HepG2 (cell line): Measurements from ENCODE around the gene SOX9. TPM values are rescaled to one million over a fixed set of nuclear protein-coding genes. Genes with fewer than 3 reads are reported as not detected.
A peak's percentile ranks its signal among the peaks of the same experiment; 100 is the strongest.

Source experiments
- ATF7 ChIP-seq, 2 experiments: fragments of 450-650 bp in 1 of 2; sonication (generic) in 1 of 2; formaldehyde crosslinking in 1 of 2; IDR thresholded peaks; 2 replicates each; pipeline versions ENCODE4 v1.4.0 to v1.6.1; 2016 to 2020; ENCODE audit warnings: antibody characterized with exemption in 1 of 2, mild to moderate bottlenecking in 1 of 2, missing genetic modification reagents in 1 of 2
- GMEB2 ChIP-seq: IDR thresholded peaks from 2 replicates; pipeline ENCODE4 v1.6.1; 2016; ENCODE audit warnings: missing biosample characterization, missing genetic modification reagents, low read depth
- ISX ChIP-seq: sonication (generic); formaldehyde crosslinking; conservative IDR thresholded peaks from 2 replicates; pipeline ENCODE4 v1.5.0; 2020; ENCODE audit warnings: missing genetic modification reagents
- KDM4B ChIP-seq: sonication (generic); formaldehyde crosslinking; IDR thresholded peaks from 2 replicates; pipeline ENCODE4 v1.4.0; 2020; ENCODE audit warnings: missing genetic modification reagents
- MAFK ChIP-seq, 2 experiments: IDR thresholded peaks in 1 of 2; conservative IDR thresholded peaks in 1 of 2; 2 replicates each; pipeline ENCODE4 v1.6.1; 2011; ENCODE audit warnings: improper control_type of control experiment in 2 of 2, low read length in 2 of 2
- MIER2 ChIP-seq: IDR thresholded peaks from 2 replicates; pipeline ENCODE4 v1.6.1; 2016; ENCODE audit warnings: missing biosample characterization, missing genetic modification reagents
- MTF2 ChIP-seq: sonication (generic); formaldehyde crosslinking; IDR thresholded peaks from 2 replicates; pipeline ENCODE4 v1.5.0; 2020; ENCODE audit warnings: missing genetic modification reagents, borderline replicate concordance
- PCBP1 ChIP-seq: fragments of 200-400 bp; formaldehyde crosslinking; IDR thresholded peaks from 2 replicates; pipeline ENCODE4 v1.6.1; 2017; ENCODE audit warnings: mild to moderate bottlenecking, low read depth, low read length, borderline replicate concordance
- PCBP2 ChIP-seq: fragments of 200-400 bp; formaldehyde crosslinking; optimal IDR thresholded peaks from 2 replicates; pipeline ENCODE3; 2018; ENCODE audit warnings: low read length, low read depth; ENCODE audit not compliant: poor library complexity, severe bottlenecking
- RBFOX2 ChIP-seq: fragments of 200-400 bp; formaldehyde crosslinking; IDR thresholded peaks from 2 replicates; pipeline ENCODE4 v1.6.1; 2017; ENCODE audit warnings: low read depth, mild to moderate bottlenecking, low read length
- SP1 ChIP-seq, 2 experiments: fragments of 450-650 bp in 1 of 2; sonication (generic) in 1 of 2; formaldehyde crosslinking in 1 of 2; IDR thresholded peaks; 2 replicates each; pipeline versions ENCODE4 v1.4.0 to v1.6.1; 2016 to 2020; ENCODE audit warnings: missing genetic modification reagents in 1 of 2
- SRSF9 ChIP-seq: fragments of 200-400 bp; formaldehyde crosslinking; IDR thresholded peaks from 2 replicates; pipeline ENCODE4 v1.6.1; 2018; ENCODE audit warnings: borderline replicate concordance, mild to moderate bottlenecking, low read depth, low read length; ENCODE audit not compliant: insufficient read depth, poor library complexity, severe bottlenecking
- TRAFD1 ChIP-seq: sonication (generic); formaldehyde crosslinking; IDR thresholded peaks from 2 replicates; pipeline ENCODE4 v1.5.1; 2020; ENCODE audit warnings: missing genetic modification reagents, mild to moderate bottlenecking, borderline replicate concordance
- ZBTB14 ChIP-seq: sonication (generic); formaldehyde crosslinking; IDR thresholded peaks from 2 replicates; pipeline ENCODE4 v1.4.0; 2020; ENCODE audit warnings: missing genetic modification reagents
- ZBTB2 ChIP-seq: sonication (generic); formaldehyde crosslinking; IDR thresholded peaks from 2 replicates; pipeline ENCODE4 v1.8.0; 2022; ENCODE audit warnings: low read depth, missing genetic modification reagents
- ZBTB21 ChIP-seq: sonication (generic); formaldehyde crosslinking; IDR thresholded peaks from 2 replicates; pipeline ENCODE4 v1.4.0; 2020; ENCODE audit warnings: missing genetic modification reagents
- ZNF12 ChIP-seq: sonication (generic); formaldehyde crosslinking; IDR thresholded peaks from 2 replicates; pipeline ENCODE4 v1.5.0; 2020; ENCODE audit warnings: missing genetic modification reagents
- ZNF18 ChIP-seq: sonication (generic); formaldehyde crosslinking; IDR thresholded peaks from 2 replicates; pipeline ENCODE4 v1.8.0; 2022; ENCODE audit warnings: mild to moderate bottlenecking, missing genetic modification reagents; ENCODE audit not compliant: insufficient replicate concordance
- ZNF547 ChIP-seq: sonication (generic); formaldehyde crosslinking; IDR thresholded peaks from 2 replicates; pipeline ENCODE4 v1.5.1; 2020; ENCODE audit warnings: mild to moderate bottlenecking, missing genetic modification reagents
- ZNF816 ChIP-seq: sonication (generic); formaldehyde crosslinking; IDR thresholded peaks from 2 replicates; pipeline ENCODE4 v1.8.0; 2022; ENCODE audit warnings: missing genetic modification reagents, mild to moderate bottlenecking, borderline replicate concordance
- ZSCAN9 ChIP-seq: IDR thresholded peaks from 2 replicates; pipeline ENCODE4 v1.6.1; 2016; ENCODE audit warnings: borderline replicate concordance
- polyA plus RNA-seq, 8 experiments: library from polyadenylated mRNA; depleted of rRNA in 3 of 8; stranded (reverse) in 7 of 8; unstranded in 1 of 8; fragments of >200 nt; fragmentation: Illumina TruSeq in 4 of 8; extraction: Trizol in 4 of 8; gene quantifications; 2 replicates each; pipeline versions ENCODE4 v1.2.1 to v1.2.3, GENCODE V29; 2011 to 2016; ENCODE audit warnings: low read depth in 4 of 8, missing spikeins in 1 of 8, mixed read lengths in 1 of 8; ENCODE audit not compliant: insufficient read depth in 1 of 8
- total RNA-seq, 5 experiments: library from RNA; depleted of rRNA; stranded (reverse); fragments of >200 nt; fragmentation: Illumina TruSeq; extraction: Trizol; gene quantifications; 2 replicates each; pipeline ENCODE4 v1.2.3, GENCODE V29; 2016; ENCODE audit warnings: low read depth in 1 of 5

SOX9 gene
- total and polyA plus RNA-seq, 2 of the 13 experiments (the other 11 are each of a cell fraction or from before 2014, with no cell fraction given): 16.1 to 27.6 TPM

GRCh38 chr17:72119873-72120641, 763 bp upstream of the SOX9 start (continued):
- TF ChIP-seq GMEB2 (CRISPR knock-in tag): no peak
- no peak for TF ChIP-seq ISX (CRISPR knock-in tag)
- TF ChIP-seq ZBTB14 (CRISPR knock-in tag): no peak
- TF ChIP-seq MAFK (conservative IDR thresholded peaks at IDR 0.05 in 1 of 2, IDR thresholded peaks at IDR 0.05 in 1 of 2; ENCODE audit: low read length in 2 of 2): no peak
- TF ChIP-seq ZNF12 (CRISPR knock-in tag): no peak
- TF ChIP-seq SP1 (IDR thresholded peaks at IDR 0.05): no peak
- TF ChIP-seq SP1 (CRISPR knock-in tag; IDR thresholded peaks at IDR 0.05): no peak
- peak; percentile 85 for TF ChIP-seq RBFOX2
- peak; percentile 56; the same call in 1 of the 2 replicates for TF ChIP-seq MTF2 (CRISPR knock-in tag)
- TF ChIP-seq ZBTB2: no peak
- TF ChIP-seq PCBP2: no peak
- peak; percentile 16; the same call in 1 of the 2 replicates for TF ChIP-seq ZNF547 (CRISPR knock-in tag)
- TF ChIP-seq ZSCAN9: peak; percentile 59; the same call in 1 of the 2 replicates
- TF ChIP-seq SRSF9: no peak
- TF ChIP-seq ZBTB21: peak; percentile 73; the same call in 1 of the 2 replicates
- TF ChIP-seq TRAFD1: no peak
- TF ChIP-seq MIER2: no peak
- TF ChIP-seq ATF7 (IDR thresholded peaks at IDR 0.05): no peak
- TF ChIP-seq ATF7 (CRISPR knock-in tag; IDR thresholded peaks at IDR 0.05): no peak
- no peak for TF ChIP-seq ZNF18 (CRISPR knock-in tag)
- TF ChIP-seq KDM4B (CRISPR knock-in tag): 0 out of 2 replicates have a peak, but pooled peaks have one; percentile 16
- TF ChIP-seq PCBP1: no peak
- TF ChIP-seq ZNF816: no peak
